H1 (cell line): ENCODE measurements around the gene JMJD8. TPM values are rescaled to one million over a fixed set of nuclear protein-coding genes. Genes with fewer than 3 reads are reported as not detected.

ENCODE experiments used
- TEAD4 ChIP-seq: IDR thresholded peaks from 2 replicates; pipeline ENCODE4 v1.6.1; 2012; ENCODE audit warnings: low read depth, low read length, inconsistent platforms, mixed read lengths
- polyA plus RNA-seq, 7 experiments: library from polyadenylated mRNA; depleted of rRNA in 3 of 7; stranded (reverse) in 5 of 7; unstranded in 2 of 7; fragments of >200 nt in 5 of 7; fragments of 200-250 nt in 2 of 7; gene quantifications; 1 replicate in 5 of 7; 2 replicates in 1 of 7; 4 replicates in 1 of 7; pipeline versions ENCODE4 v1.2.1 to v1.2.3, GENCODE V29; 2011 to 2013; ENCODE audit warnings: missing spikeins in 2 of 7, mixed read lengths in 2 of 7
- total RNA-seq: library from RNA; stranded (reverse); fragmentation: NEBNext Ultra II Directional; extraction: Animal tissue kit (Norgen Biotek cat#: 25700); gene quantifications from 2 replicates; pipeline ENCODE4 v1.2.1, GENCODE V29; 2021
- TF ChIP-seq, protein P1 (sequence below), 3 experiments: IDR thresholded peaks; 1 replicate in 2 of 3; 2 replicates in 1 of 3; pipeline versions ENCODE4 v1.5.1 to v1.6.1; 2011; ENCODE audit warnings: low read length in 3 of 3, mild to moderate bottlenecking in 3 of 3, inconsistent platforms in 2 of 3, low read depth in 1 of 3, moderate library complexity in 1 of 3; ENCODE audit not compliant: insufficient read depth in 1 of 3; ENCODE audit errors: control extremely low read depth in 1 of 3
- TF ChIP-seq, protein P2 (sequence below): IDR thresholded peaks from 2 replicates; pipeline ENCODE4 v1.6.1; 2012; ENCODE audit warnings: low read length, inconsistent platforms

JMJD8 gene
- total and polyA plus RNA-seq, 2 of the 8 experiments (the other 6 are each of a cell fraction or from before 2014, with no cell fraction given) = 46.4 to 87.4 TPM

DNA sequence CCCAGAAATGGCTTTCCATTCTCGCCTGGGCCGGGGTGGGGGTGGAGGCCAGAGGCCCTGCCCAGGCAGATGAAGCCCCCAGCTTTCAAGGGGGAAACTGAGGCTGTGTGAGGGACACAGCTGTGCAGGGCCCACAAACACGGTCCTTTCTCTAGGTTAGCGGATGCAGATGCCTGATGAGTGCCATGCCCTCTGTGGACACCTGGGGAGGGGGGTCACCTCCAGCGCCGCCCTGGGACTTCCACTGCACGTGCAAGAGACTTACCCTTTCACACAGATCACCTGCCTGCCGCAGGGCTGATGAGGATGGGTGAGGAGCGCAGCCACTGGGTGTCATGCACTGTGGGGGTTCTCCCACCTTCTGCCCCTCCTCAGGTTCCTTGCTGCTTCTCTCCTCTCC lies 34.3 kb upstream of the JMJD8 start (continued):
- TF ChIP-seq, protein P1, sequence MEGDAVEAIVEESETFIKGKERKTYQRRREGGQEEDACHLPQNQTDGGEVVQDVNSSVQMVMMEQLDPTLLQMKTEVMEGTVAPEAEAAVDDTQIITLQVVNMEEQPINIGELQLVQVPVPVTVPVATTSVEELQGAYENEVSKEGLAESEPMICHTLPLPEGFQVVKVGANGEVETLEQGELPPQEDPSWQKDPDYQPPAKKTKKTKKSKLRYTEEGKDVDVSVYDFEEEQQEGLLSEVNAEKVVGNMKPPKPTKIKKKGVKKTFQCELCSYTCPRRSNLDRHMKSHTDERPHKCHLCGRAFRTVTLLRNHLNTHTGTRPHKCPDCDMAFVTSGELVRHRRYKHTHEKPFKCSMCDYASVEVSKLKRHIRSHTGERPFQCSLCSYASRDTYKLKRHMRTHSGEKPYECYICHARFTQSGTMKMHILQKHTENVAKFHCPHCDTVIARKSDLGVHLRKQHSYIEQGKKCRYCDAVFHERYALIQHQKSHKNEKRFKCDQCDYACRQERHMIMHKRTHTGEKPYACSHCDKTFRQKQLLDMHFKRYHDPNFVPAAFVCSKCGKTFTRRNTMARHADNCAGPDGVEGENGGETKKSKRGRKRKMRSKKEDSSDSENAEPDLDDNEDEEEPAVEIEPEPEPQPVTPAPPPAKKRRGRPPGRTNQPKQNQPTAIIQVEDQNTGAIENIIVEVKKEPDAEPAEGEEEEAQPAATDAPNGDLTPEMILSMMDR (IDR thresholded peaks at IDR 0.05; ENCODE audit: control extremely low read depth in 1 of 3, insufficient read depth in 1 of 3, low read depth in 1 of 3, low read length in 3 of 3) = no peak
- TF ChIP-seq TEAD4 = no peak
- TF ChIP-seq, protein P2, sequence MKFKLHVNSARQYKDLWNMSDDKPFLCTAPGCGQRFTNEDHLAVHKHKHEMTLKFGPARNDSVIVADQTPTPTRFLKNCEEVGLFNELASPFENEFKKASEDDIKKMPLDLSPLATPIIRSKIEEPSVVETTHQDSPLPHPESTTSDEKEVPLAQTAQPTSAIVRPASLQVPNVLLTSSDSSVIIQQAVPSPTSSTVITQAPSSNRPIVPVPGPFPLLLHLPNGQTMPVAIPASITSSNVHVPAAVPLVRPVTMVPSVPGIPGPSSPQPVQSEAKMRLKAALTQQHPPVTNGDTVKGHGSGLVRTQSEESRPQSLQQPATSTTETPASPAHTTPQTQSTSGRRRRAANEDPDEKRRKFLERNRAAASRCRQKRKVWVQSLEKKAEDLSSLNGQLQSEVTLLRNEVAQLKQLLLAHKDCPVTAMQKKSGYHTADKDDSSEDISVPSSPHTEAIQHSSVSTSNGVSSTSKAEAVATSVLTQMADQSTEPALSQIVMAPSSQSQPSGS = no peak
